HG03095 (cell line): Measurements from ENCODE around the gene PHGDH.
"Not testable (repeated sequence)": the region's sequence is repeated elsewhere in the genome, so short reads cannot be mapped to it uniquely, and the experiment has no call there.

Source experiments
- ATAC-seq: cut with Tn5 transposase; IDR thresholded peaks from one replicate; pipeline ENCODE4 v1.9.1; 2021; ENCODE audit warnings: moderate library complexity; ENCODE audit not compliant: unreplicated experiment

The PHGDH gene

DNA sequence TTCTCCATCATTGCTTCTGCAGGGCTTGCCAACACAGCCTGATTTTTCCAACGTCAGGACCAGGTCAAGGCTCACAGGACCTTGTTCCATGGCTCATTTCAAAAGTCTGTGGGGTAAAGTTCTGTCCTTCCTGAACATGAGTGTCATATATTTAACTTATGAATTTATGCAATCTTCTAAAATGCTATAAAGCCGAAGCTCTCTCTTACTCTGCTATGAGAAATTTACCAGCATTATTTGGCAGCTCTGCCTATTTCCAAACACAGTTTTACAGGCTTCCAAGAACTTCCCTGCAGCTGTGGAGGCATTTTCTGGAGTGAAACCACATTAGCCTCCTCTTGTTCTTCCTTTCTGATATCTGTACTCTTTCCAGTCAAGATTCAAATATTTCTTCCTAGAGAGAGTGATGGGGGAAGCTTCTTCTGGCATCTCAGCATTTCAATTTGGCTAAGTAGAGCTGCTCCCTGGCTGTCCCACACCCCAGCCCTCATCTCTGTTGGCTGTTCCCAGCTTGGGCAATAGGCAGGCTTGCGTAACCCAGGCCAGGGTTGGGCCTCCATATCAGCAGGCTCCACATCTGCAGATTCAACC, 72.6 kb downstream of the PHGDH start:
- ATAC-seq: no peak

DNA sequence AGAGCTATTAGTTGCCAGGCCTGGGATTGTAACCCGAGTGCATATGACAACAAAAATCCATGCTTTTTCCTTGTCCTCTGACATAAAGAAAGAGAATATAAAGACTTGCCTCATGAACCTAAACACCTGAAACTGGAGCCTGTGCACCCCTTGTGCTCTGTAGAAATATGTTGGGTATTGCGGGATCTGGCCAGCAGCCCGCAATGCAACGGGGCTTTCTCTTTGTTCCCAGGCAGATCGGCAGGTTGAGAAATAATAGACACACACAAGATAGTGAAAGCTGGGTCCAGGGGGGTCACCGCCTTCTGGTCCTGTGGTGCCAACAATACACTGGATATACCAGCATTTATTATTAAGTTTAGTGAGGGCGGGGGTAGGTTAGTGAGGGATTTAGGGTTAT, 74.3 kb downstream of the PHGDH start:
- ATAC-seq: not testable (repeated sequence)

- not testable (repeated sequence) for ATAC-seq
Measured at GRCh38 chr1:119786473-119787050, 74.8 kb downstream of the PHGDH start.

DNA sequence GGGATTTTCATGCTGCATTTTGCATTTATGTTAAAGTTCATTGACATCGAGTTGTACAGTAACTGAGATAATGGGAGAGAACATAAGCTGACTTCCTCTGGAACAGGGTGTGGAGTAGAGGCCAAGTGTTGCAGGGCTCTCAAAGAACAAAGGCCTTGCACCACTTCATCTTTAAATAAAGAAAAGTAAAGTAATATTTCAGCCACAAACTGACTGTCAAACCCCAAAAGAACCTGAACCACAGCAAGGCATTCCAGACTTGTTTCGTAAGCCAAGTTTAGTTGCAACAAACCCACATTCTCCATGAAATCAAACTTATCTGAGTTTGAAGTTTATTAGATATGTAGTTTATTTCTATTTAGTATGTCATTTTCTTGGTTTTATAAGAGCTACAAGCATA, 76.0 kb downstream of the PHGDH start:
- no peak for ATAC-seq

DNA sequence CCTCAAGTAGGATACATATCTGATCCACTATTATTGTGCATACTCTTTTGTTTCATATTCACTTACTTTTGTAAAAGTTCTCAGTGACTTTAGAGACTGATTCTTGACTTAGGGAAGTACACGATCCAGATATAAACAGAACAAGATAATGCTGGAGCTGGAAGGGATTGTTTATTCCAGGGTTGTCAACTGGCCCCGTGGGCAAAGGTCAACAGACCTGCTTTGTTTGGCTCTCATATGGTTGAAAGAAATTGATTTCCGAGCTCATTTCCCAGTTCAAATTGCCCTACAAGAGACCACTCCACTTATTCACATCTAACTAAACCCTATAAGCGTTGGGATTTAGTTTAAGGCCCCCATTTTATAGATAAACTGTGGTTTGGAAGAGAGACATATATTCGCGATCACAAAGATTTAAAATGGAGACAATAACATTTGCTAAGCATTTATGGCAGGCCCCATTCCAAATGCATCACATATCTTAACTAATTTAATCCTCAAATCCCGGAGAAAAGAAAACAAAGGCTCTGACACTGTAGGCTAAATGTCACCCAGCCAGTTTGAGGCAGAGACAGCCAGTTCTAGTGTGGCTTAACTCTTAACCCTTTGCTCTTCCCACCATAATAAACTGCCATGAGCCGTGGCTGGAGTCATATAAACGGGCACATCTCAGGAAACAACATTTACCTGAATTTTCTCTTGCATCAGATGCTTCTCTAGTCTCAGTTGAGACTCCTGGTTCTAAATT, 78.9 kb downstream of the PHGDH start:
- no peak for ATAC-seq

DNA sequence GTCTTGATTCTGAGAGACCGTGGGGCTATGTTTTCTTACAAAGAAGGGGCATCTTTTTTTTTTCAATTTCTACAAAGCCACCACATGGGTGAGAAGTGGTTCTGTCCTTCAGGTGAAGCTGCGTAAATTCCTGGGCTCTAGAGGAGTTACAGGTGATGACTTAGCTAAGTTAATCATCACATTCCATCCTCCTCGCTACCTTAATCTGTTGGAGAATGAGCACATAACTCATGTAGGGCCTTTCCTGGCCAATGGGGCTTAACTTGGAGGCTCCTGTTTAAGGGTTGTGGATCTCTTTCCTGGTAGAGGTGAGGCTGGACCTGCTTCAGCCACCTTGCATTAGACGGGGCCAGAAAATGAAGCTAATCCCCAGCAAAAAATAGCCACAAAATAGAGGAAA, 79.6 kb downstream of the PHGDH start:
- no peak for ATAC-seq
